GM12878 (cell line): ENCODE measurements around the gene TMEM214. TPM values are rescaled to one million over a fixed set of nuclear protein-coding genes. Genes with fewer than 3 reads are reported as not detected.
A peak's percentile ranks its signal among the peaks of the same experiment; 100 is the strongest.

ENCODE experiments used
- CBFB ChIP-seq: IDR thresholded peaks from 2 replicates; pipeline ENCODE4 v1.6.1; 2016; ENCODE audit warnings: antibody characterized with exemption, low read depth
- CBX5 ChIP-seq: sonication (generic); IDR thresholded peaks from 2 replicates; pipeline ENCODE4 v1.6.1; 2016; ENCODE audit warnings: low read depth, moderate library complexity, mild to moderate bottlenecking, inconsistent platforms
- HDAC2 ChIP-seq: fragments of 200-600 bp; sonication (generic); IDR thresholded peaks from 2 replicates; pipeline ENCODE4 v1.6.1; 2017
- IKZF2 ChIP-seq, 2 experiments: fragments of 450-650 bp; IDR thresholded peaks; 2 replicates each; pipeline ENCODE4 v1.6.1; 2017; ENCODE audit warnings: mild to moderate bottlenecking in 2 of 2, moderate library complexity in 2 of 2
- MEF2B ChIP-seq: fragments of 450-650 bp; IDR thresholded peaks from 2 replicates; pipeline ENCODE4 v1.6.1; 2018; ENCODE audit warnings: mild to moderate bottlenecking, moderate library complexity; ENCODE audit not compliant: partially characterized antibody, poor library complexity, severe bottlenecking
- MTA2 ChIP-seq: fragments of 450-650 bp; IDR thresholded peaks from 2 replicates; pipeline ENCODE4 v1.6.1; 2016; ENCODE audit warnings: low read depth, mild to moderate bottlenecking, moderate library complexity
- MYB ChIP-seq: fragments of 150-350 bp; IDR thresholded peaks from 2 replicates; pipeline ENCODE4 v1.6.1; 2014; ENCODE audit warnings: mild to moderate bottlenecking, low read depth, low read length, borderline replicate concordance
- NFXL1 ChIP-seq: fragments of 450-650 bp; IDR thresholded peaks from 2 replicates; pipeline ENCODE4 v1.6.1; 2017; ENCODE audit warnings: antibody characterized with exemption, mild to moderate bottlenecking, borderline replicate concordance
- NFYA ChIP-seq: IDR thresholded peaks from 2 replicates; pipeline ENCODE4 v1.6.1; 2011; ENCODE audit warnings: low read depth, mild to moderate bottlenecking, low read length, improper control_type of control experiment, borderline replicate concordance
- NR2F1 ChIP-seq: fragments of 450-650 bp; conservative IDR thresholded peaks from 2 replicates; pipeline ENCODE4 v1.6.1; 2017; ENCODE audit warnings: mild to moderate bottlenecking
- SMAD5 ChIP-seq: IDR thresholded peaks from 2 replicates; pipeline ENCODE4 v1.6.1; 2016; ENCODE audit warnings: antibody characterized with exemption, low read depth
- SMARCA5 ChIP-seq: fragments of 450-650 bp; IDR thresholded peaks from 2 replicates; pipeline ENCODE4 v1.6.1; 2017; ENCODE audit warnings: mild to moderate bottlenecking
- SUPT20H ChIP-seq: IDR thresholded peaks from 2 replicates; pipeline ENCODE4 v1.6.1; 2011; ENCODE audit warnings: low read depth, mild to moderate bottlenecking, low read length, moderate library complexity, borderline replicate concordance; ENCODE audit not compliant: control insufficient read depth
- SUZ12 ChIP-seq: fragments of 200-600 bp; sonication (generic); IDR thresholded peaks from one replicate; pipeline ENCODE4 v1.6.1; 2018; ENCODE audit warnings: antibody characterized with exemption, mild to moderate bottlenecking; ENCODE audit not compliant: unreplicated experiment
- TAF1 ChIP-seq: IDR thresholded peaks from 2 replicates; pipeline ENCODE4 v1.6.1; 2011; ENCODE audit warnings: mild to moderate bottlenecking, low read depth, low read length, borderline replicate concordance
- polyA plus RNA-seq, 11 experiments: library from polyadenylated mRNA; depleted of rRNA in 4 of 11; unstranded in 6 of 11; stranded (reverse) in 5 of 11; fragments of >200 nt; fragmentation: Nextera tagmentation in 4 of 11; fragmentation: Illumina TruSeq in 1 of 11; extraction: Ambion mirVana in 4 of 11; extraction: Trizol in 1 of 11; gene quantifications; 1 replicate in 1 of 11; 2 replicates in 10 of 11; pipeline versions ENCODE4 v1.2.1 to v1.2.3, GENCODE V29; 2011 to 2016; ENCODE audit warnings: inconsistent platforms in 2 of 11, missing spikeins in 2 of 11, low read depth in 1 of 11
- total RNA-seq, 4 experiments: library from RNA; depleted of rRNA in 3 of 4; stranded (reverse); fragments of >200 nt in 3 of 4; fragmentation: Illumina TruSeq in 1 of 4; extraction: Trizol in 1 of 4; gene quantifications; 2 replicates each; pipeline versions ENCODE4 v1.2.1 to v1.2.3, GENCODE V29; 2013 to 2021
- TF ChIP-seq, protein P1 (sequence below): IDR thresholded peaks from 2 replicates; pipeline ENCODE4 v1.6.1; 2011; ENCODE audit warnings: low read depth, low read length, improper control_type of control experiment, borderline replicate concordance
- TF ChIP-seq, protein P2 (sequence below): IDR thresholded peaks from 2 replicates; pipeline ENCODE4 v1.6.1; 2012; ENCODE audit warnings: low read depth, low read length, improper control_type of control experiment
- TF ChIP-seq, protein P3 (sequence below): fragments of 150-350 bp; IDR thresholded peaks from 2 replicates; pipeline ENCODE4 v1.6.1; 2014; ENCODE audit warnings: mild to moderate bottlenecking, low read depth, low read length
- TF ChIP-seq, protein P4 (sequence below): fragments of 450-650 bp; IDR thresholded peaks from 2 replicates; pipeline ENCODE4 v1.6.1; 2016; ENCODE audit warnings: mild to moderate bottlenecking
- TF ChIP-seq, protein P5 (sequence below): fragments of 450-650 bp; IDR thresholded peaks from 2 replicates; pipeline ENCODE4 v1.6.1; 2017; ENCODE audit warnings: low read depth, mild to moderate bottlenecking, moderate library complexity
- TF ChIP-seq, protein P6 (sequence below), 3 experiments: IDR thresholded peaks in 2 of 3; conservative IDR thresholded peaks in 1 of 3; 2 replicates each; pipeline ENCODE4 v1.5.1; 2011; ENCODE audit warnings: low read depth in 3 of 3, low read length in 3 of 3, mild to moderate bottlenecking in 3 of 3, control low read depth in 2 of 3, moderate library complexity in 2 of 3, inconsistent platforms in 1 of 3, mixed read lengths in 1 of 3; ENCODE audit not compliant: control insufficient read depth in 2 of 3, insufficient read depth in 1 of 3; ENCODE audit errors: extremely low read depth in 1 of 3

The TMEM214 gene
- total and polyA plus RNA-seq, 10 of the 15 experiments (the other 5 are each of a cell fraction or from before 2014, with no cell fraction given) = 10.4 to 79.2 (median 45.0) TPM

DNA sequence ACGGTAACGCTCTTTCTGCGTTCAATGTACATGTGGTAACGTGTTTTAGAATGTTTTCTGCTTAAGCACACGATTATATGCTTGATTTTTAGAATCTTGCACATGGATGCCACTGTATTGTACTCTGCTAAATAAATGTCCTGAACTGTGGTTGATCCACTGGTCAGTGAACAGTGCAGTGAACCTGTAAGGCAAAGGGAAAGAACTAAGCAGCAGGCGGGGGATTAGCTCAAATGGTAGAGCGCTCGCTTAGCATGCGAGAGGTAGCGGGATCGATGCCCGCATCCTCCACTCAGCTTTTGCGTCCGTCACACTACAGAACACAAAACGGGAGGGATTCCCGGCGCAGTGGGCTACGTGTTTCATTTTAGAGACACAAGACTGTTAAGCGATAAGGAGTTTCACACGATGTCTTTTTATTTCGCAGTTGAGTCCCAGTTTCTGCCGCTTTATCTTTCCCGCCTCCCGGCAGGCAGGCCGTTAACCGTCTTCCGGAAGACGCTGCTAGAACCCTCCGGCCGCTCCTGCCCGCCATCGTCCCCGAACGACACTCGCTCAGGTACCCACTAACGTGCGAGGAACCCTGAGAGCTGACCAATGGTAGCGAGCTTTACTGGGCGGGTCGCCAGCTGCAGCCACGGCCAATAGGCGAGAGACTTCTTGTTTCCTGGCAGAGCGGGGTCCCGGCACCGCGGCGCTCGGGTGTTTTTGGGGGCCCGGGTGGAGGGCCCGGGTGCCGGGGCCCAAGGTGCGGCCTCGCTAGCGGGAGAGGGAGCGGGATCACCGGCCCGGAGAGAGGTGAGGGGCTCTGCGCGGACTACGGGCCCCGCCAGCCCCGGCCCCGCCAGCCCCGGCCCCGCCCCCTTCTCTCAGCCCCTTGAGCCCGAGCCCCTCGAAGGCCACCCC, 18.5 kb downstream of the TMEM214 start, which contains the start of gene AGBL5 (continued):
- TF ChIP-seq, protein P1, sequence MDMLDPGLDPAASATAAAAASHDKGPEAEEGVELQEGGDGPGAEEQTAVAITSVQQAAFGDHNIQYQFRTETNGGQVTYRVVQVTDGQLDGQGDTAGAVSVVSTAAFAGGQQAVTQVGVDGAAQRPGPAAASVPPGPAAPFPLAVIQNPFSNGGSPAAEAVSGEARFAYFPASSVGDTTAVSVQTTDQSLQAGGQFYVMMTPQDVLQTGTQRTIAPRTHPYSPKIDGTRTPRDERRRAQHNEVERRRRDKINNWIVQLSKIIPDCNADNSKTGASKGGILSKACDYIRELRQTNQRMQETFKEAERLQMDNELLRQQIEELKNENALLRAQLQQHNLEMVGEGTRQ = no peak
- peak in 1 of 2 experiments; percentile 76; a peak in 1 of 4 replicates for TF ChIP-seq IKZF2 (IDR thresholded peaks at IDR 0.05)
- TF ChIP-seq CBFB = peak; percentile 33; the same call in 1 of the 2 replicates
- TF ChIP-seq, protein P2, sequence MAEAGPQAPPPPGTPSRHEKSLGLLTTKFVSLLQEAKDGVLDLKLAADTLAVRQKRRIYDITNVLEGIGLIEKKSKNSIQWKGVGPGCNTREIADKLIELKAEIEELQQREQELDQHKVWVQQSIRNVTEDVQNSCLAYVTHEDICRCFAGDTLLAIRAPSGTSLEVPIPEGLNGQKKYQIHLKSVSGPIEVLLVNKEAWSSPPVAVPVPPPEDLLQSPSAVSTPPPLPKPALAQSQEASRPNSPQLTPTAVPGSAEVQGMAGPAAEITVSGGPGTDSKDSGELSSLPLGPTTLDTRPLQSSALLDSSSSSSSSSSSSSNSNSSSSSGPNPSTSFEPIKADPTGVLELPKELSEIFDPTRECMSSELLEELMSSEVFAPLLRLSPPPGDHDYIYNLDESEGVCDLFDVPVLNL = 0 out of 2 replicates have a peak, but pooled peaks have one; percentile 66
- TF ChIP-seq SMARCA5 = peak; percentile 92
- TF ChIP-seq SUZ12 = no peak
- TF ChIP-seq NFYA = peak; percentile 42
- no peak for TF ChIP-seq NR2F1
- TF ChIP-seq, protein P3, sequence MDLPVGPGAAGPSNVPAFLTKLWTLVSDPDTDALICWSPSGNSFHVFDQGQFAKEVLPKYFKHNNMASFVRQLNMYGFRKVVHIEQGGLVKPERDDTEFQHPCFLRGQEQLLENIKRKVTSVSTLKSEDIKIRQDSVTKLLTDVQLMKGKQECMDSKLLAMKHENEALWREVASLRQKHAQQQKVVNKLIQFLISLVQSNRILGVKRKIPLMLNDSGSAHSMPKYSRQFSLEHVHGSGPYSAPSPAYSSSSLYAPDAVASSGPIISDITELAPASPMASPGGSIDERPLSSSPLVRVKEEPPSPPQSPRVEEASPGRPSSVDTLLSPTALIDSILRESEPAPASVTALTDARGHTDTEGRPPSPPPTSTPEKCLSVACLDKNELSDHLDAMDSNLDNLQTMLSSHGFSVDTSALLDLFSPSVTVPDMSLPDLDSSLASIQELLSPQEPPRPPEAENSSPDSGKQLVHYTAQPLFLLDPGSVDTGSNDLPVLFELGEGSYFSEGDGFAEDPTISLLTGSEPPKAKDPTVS = peak; percentile 34; the same call in 1 of the 2 replicates
- no peak for TF ChIP-seq CBX5
- TF ChIP-seq, protein P4, sequence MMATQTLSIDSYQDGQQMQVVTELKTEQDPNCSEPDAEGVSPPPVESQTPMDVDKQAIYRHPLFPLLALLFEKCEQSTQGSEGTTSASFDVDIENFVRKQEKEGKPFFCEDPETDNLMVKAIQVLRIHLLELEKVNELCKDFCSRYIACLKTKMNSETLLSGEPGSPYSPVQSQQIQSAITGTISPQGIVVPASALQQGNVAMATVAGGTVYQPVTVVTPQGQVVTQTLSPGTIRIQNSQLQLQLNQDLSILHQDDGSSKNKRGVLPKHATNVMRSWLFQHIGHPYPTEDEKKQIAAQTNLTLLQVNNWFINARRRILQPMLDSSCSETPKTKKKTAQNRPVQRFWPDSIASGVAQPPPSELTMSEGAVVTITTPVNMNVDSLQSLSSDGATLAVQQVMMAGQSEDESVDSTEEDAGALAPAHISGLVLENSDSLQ = peak; percentile 73
- peak; percentile 71 for TF ChIP-seq TAF1
- TF ChIP-seq, protein P5, sequence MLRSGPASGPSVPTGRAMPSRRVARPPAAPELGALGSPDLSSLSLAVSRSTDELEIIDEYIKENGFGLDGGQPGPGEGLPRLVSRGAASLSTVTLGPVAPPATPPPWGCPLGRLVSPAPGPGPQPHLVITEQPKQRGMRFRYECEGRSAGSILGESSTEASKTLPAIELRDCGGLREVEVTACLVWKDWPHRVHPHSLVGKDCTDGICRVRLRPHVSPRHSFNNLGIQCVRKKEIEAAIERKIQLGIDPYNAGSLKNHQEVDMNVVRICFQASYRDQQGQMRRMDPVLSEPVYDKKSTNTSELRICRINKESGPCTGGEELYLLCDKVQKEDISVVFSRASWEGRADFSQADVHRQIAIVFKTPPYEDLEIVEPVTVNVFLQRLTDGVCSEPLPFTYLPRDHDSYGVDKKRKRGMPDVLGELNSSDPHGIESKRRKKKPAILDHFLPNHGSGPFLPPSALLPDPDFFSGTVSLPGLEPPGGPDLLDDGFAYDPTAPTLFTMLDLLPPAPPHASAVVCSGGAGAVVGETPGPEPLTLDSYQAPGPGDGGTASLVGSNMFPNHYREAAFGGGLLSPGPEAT = peak; percentile 77
- TF ChIP-seq NFXL1 = no peak
- peak; percentile 65; the same call in 1 of the 2 replicates for TF ChIP-seq MYB
- TF ChIP-seq HDAC2 = no peak
- TF ChIP-seq SUPT20H = no peak
- TF ChIP-seq MTA2 = peak; percentile 38
- TF ChIP-seq SMAD5 = no peak
- TF ChIP-seq, protein P6, sequence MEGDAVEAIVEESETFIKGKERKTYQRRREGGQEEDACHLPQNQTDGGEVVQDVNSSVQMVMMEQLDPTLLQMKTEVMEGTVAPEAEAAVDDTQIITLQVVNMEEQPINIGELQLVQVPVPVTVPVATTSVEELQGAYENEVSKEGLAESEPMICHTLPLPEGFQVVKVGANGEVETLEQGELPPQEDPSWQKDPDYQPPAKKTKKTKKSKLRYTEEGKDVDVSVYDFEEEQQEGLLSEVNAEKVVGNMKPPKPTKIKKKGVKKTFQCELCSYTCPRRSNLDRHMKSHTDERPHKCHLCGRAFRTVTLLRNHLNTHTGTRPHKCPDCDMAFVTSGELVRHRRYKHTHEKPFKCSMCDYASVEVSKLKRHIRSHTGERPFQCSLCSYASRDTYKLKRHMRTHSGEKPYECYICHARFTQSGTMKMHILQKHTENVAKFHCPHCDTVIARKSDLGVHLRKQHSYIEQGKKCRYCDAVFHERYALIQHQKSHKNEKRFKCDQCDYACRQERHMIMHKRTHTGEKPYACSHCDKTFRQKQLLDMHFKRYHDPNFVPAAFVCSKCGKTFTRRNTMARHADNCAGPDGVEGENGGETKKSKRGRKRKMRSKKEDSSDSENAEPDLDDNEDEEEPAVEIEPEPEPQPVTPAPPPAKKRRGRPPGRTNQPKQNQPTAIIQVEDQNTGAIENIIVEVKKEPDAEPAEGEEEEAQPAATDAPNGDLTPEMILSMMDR (IDR thresholded peaks at IDR 0.05 in 2 of 3, conservative IDR thresholded peaks at IDR 0.05 in 1 of 3; ENCODE audit: control insufficient read depth in 2 of 3, extremely low read depth in 1 of 3, insufficient read depth in 1 of 3, low read depth in 3 of 3, low read length in 3 of 3) = no peak
- no peak for TF ChIP-seq MEF2B
